ENCODE results near the gene TGIF2.

The TGIF2 gene

DNA sequence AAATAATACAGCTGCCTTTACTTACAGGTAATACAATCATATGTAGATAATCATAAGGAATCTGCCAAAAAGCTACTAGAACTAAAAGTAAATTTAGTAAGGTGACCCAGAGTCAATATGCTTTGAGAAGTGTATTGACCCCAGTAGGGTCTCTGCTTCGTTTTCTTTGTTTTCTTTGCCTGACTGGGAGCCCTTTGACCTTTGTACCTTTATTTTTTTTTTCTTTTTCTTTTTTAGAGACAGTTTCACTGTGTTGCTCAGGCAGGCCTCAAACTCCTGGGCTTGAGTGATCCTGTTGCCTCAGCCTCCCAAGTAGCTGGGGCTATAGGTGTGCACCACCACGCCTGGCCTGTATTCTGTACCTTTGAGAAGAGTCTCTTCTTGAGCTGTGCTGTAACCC is 50.0 kb downstream of the TGIF2 start:
- Histone ChIP-seq H3K79me2 (ENCODE audit: low read length) (no peaks in the 10 kb centered on the region), H3F3A (ENCODE audit: insufficient read depth, low read length) (no peaks in the 10 kb centered on the region), H3K4me2 (ENCODE audit: low read depth, low read length) (no peak overlapping the region), H3K36me3 (replicated peaks; ENCODE audit: insufficient read depth, low read length) (no peaks in the 10 kb centered on the region), H3K27me3 (replicated peaks; ENCODE audit: insufficient read depth, low read length) (no peaks in the 10 kb centered on the region), H3K4me3 (ENCODE audit: low read length) (no peak overlapping the region), H3K9ac (ENCODE audit: low read length) (no peak overlapping the region), H4K20me1 (ENCODE audit: insufficient read depth, low read length) (no peaks in the 10 kb centered on the region), H3K9me2 (replicated peaks; ENCODE audit: insufficient read depth, low read length) (no peaks in the 10 kb centered on the region), H2AFZ (ENCODE audit: low read length) (no peak overlapping the region), H3K4me1 (ENCODE audit: low read length) (no peaks in the 10 kb centered on the region), H3K9me3 (replicated peaks; ENCODE audit: insufficient read depth, low read length) (no peaks in the 10 kb centered on the region), H3K27ac (ENCODE audit: low read length) (no peak overlapping the region)
- no peak for DNase-seq
- TF ChIP-seq EZH2 (optimal IDR thresholded peaks at IDR 0.05; ENCODE audit: low read depth, low read length) (no peak), EZH2phosphoT487 (IDR thresholded peaks at IDR 0.05; ENCODE audit: low read length) (no peak)
- TF ChIP-seq, protein P1, sequence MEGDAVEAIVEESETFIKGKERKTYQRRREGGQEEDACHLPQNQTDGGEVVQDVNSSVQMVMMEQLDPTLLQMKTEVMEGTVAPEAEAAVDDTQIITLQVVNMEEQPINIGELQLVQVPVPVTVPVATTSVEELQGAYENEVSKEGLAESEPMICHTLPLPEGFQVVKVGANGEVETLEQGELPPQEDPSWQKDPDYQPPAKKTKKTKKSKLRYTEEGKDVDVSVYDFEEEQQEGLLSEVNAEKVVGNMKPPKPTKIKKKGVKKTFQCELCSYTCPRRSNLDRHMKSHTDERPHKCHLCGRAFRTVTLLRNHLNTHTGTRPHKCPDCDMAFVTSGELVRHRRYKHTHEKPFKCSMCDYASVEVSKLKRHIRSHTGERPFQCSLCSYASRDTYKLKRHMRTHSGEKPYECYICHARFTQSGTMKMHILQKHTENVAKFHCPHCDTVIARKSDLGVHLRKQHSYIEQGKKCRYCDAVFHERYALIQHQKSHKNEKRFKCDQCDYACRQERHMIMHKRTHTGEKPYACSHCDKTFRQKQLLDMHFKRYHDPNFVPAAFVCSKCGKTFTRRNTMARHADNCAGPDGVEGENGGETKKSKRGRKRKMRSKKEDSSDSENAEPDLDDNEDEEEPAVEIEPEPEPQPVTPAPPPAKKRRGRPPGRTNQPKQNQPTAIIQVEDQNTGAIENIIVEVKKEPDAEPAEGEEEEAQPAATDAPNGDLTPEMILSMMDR (IDR thresholded peaks at IDR 0.05; ENCODE audit: low read length), result no peak

DNA sequence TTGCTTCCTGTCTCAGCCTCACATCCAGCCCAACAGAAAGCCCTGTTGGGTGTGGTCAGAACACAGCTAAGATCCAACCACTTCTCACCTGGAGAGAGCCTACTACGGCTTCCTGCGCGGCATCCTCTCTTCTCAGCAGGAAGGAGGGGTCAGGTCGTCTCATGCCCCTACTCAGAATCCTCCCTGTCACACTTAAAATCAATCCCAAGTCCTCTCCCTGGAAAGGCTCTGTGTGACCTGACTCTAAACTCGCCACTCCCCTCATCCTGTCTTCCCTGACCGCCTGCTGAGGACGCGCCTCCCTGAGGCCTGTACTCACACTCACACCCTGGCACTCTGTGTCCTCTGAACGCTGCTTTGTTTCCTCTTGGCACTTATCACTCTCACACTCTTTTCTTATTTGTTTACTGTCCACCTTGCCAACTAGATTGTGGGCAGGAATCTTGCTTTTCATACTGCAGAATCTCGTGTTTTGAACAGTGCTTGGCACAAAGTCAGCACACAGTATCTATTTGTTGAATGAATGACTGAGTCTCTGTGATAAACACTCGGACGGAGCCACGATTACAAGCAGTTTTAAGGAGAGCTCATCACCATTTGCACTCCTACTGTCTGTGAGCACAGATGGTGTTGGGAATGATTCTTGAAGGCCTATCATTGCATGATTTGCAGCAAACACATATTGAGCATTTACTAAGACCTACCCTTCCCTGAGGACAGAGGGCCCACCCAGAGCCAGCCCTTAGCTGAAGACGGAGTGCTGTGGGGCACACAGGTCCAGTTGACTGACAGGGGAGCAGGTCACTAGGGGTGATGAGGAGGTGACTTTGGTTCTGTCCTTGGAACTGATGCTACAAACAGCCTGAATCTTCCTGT is 50.9 kb downstream of the TGIF2 start:
- H3K4me2 ChIP-seq (ENCODE audit: low read depth, low read length), result no peak overlapping the region
- TF ChIP-seq, protein P1 (IDR thresholded peaks at IDR 0.05; ENCODE audit: low read length), result no peak
- no peak for TF ChIP-seq EZH2 (optimal IDR thresholded peaks at IDR 0.05; ENCODE audit: low read depth, low read length)
- no peak for TF ChIP-seq EZH2phosphoT487 (IDR thresholded peaks at IDR 0.05; ENCODE audit: low read length)
- no peaks in the 10 kb centered on the region for H3K4me1 ChIP-seq (ENCODE audit: low read length)
- H3K27ac ChIP-seq (ENCODE audit: low read length), result no peak overlapping the region
- H3K36me3 ChIP-seq (replicated peaks; ENCODE audit: insufficient read depth, low read length), result no peaks in the 10 kb centered on the region
- no peak for DNase-seq
- no peak overlapping the region for H3K9ac ChIP-seq (ENCODE audit: low read length)
- H3F3A ChIP-seq (ENCODE audit: insufficient read depth, low read length), result no peaks in the 10 kb centered on the region
- H2AFZ ChIP-seq (ENCODE audit: low read length), result no peak overlapping the region
- H3K4me3 ChIP-seq (ENCODE audit: low read length), result no peak overlapping the region
- H3K9me3 ChIP-seq (replicated peaks; ENCODE audit: insufficient read depth, low read length), result no peaks in the 10 kb centered on the region
- H3K79me2 ChIP-seq (ENCODE audit: low read length), result no peaks in the 10 kb centered on the region
- no peaks in the 10 kb centered on the region for H4K20me1 ChIP-seq (ENCODE audit: insufficient read depth, low read length)
- no peaks in the 10 kb centered on the region for H3K9me2 ChIP-seq (replicated peaks; ENCODE audit: insufficient read depth, low read length)
- H3K27me3 ChIP-seq (replicated peaks; ENCODE audit: insufficient read depth, low read length), result no peaks in the 10 kb centered on the region

DNA sequence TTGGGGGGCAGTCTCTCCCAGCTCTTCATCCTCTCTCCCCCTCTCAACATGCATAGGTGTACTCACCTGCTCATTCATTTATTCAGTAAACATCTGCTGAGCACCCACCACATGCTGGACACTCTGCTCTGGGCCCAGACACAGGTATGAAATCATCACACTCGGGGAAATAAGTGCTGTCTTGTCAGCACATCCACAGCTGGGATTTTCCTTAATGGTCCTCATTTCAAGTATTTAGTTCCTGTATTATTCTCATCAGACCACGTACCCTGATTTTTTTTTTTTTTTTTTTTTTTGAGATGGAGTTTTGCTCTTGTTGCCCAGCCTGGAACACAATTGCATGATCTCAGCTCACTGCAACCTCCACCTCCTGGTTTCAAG is 51.5 kb downstream of the TGIF2 start:
- Histone ChIP-seq H3K4me2 (ENCODE audit: low read depth, low read length) (no peak overlapping the region), H3K9ac (ENCODE audit: low read length) (no peak overlapping the region), H3K79me2 (ENCODE audit: low read length) (no peaks in the 10 kb centered on the region), H3K9me3 (replicated peaks; ENCODE audit: insufficient read depth, low read length) (no peaks in the 10 kb centered on the region), H4K20me1 (ENCODE audit: insufficient read depth, low read length) (no peaks in the 10 kb centered on the region), H3K27me3 (replicated peaks; ENCODE audit: insufficient read depth, low read length) (no peaks in the 10 kb centered on the region), H3K36me3 (replicated peaks; ENCODE audit: insufficient read depth, low read length) (no peaks in the 10 kb centered on the region), H3K9me2 (replicated peaks; ENCODE audit: insufficient read depth, low read length) (no peaks in the 10 kb centered on the region), H3K27ac (ENCODE audit: low read length) (no peak overlapping the region), H3K4me3 (ENCODE audit: low read length) (no peak overlapping the region), H3F3A (ENCODE audit: insufficient read depth, low read length) (no peaks in the 10 kb centered on the region), H3K4me1 (ENCODE audit: low read length) (peaks cover 5% of the 10 kb centered on the region), H2AFZ (ENCODE audit: low read length) (no peak overlapping the region)
- DNase-seq, result no peak
- no peak for TF ChIP-seq EZH2phosphoT487 (IDR thresholded peaks at IDR 0.05; ENCODE audit: low read length)
- no peak for TF ChIP-seq EZH2 (optimal IDR thresholded peaks at IDR 0.05; ENCODE audit: low read depth, low read length)
- TF ChIP-seq, protein P1 (IDR thresholded peaks at IDR 0.05; ENCODE audit: low read length), result no peak

Data from MM.1S (cell line).